Measurements from ENCODE around the gene DYNLRB1. TPM values are rescaled to one million over a fixed set of nuclear protein-coding genes. Genes with fewer than 3 reads are reported as not detected.

DYNLRB1 gene
- total RNA-seq, 1 experiment from 2014 or later, result 177 TPM

- Histone ChIP-seq H3K4me1 (ENCODE audit: insufficient read depth, low read length) (peaks cover 16% of the 10 kb centered on the region), H2AFZ (ENCODE audit: low read length) (no peak overlapping the region), H4K20me1 (ENCODE audit: low read length) (no peaks in the 10 kb centered on the region), H3K27me3 (ENCODE audit: low read length) (no peaks in the 10 kb centered on the region), H3K36me3 (ENCODE audit: low read depth, low read length) (peaks cover 28% of the 10 kb centered on the region), H3K4me2 (ENCODE audit: low read length) (no peak overlapping the region), H3K79me2 (ENCODE audit: low read length) (no peaks in the 10 kb centered on the region), H3K9ac (ENCODE audit: low read length) (no peak overlapping the region), H3K9me2 (replicated peaks; ENCODE audit: low read length) (no peaks in the 10 kb centered on the region), H3K27ac (ENCODE audit: low read length) (no peak overlapping the region), H3K4me3 (ENCODE audit: low read length) (no peak overlapping the region), H3F3A (ENCODE audit: low read length, unreplicated experiment) (no peaks in the 10 kb centered on the region), H3K9me3 (ENCODE audit: low read length) (no peaks in the 10 kb centered on the region)
- ATAC-seq (no peak), DNase-seq (no peak)
- ChIA-PET CTCF (no interaction called here), POLR2A (ENCODE audit: unreplicated experiment) (no interaction called here)
- BruUV-seq (replicated peaks), result no TSS peak
- TF ChIP-seq, protein P1, sequence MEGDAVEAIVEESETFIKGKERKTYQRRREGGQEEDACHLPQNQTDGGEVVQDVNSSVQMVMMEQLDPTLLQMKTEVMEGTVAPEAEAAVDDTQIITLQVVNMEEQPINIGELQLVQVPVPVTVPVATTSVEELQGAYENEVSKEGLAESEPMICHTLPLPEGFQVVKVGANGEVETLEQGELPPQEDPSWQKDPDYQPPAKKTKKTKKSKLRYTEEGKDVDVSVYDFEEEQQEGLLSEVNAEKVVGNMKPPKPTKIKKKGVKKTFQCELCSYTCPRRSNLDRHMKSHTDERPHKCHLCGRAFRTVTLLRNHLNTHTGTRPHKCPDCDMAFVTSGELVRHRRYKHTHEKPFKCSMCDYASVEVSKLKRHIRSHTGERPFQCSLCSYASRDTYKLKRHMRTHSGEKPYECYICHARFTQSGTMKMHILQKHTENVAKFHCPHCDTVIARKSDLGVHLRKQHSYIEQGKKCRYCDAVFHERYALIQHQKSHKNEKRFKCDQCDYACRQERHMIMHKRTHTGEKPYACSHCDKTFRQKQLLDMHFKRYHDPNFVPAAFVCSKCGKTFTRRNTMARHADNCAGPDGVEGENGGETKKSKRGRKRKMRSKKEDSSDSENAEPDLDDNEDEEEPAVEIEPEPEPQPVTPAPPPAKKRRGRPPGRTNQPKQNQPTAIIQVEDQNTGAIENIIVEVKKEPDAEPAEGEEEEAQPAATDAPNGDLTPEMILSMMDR (conservative IDR thresholded peaks at IDR 0.05; ENCODE audit: low read depth, low read length), result no peak
- TF ChIP-seq EZH2phosphoT487 (IDR thresholded peaks at IDR 0.05; ENCODE audit: borderline replicate concordance, low read length) (no peak), EZH2 (IDR thresholded peaks at IDR 0.05; ENCODE audit: low read length, unreplicated experiment) (no peak)
- intact Hi-C loops (cut with micrococcal nuclease), result no loop called here
Observed at GRCh38 chr20:34510575-34510974, 5.6 kb upstream of the DYNLRB1 start.

GRCh38 chr20:34511891-34512265 lies 4.3 kb upstream of the DYNLRB1 start:
- H3K9me3 ChIP-seq (ENCODE audit: low read length), result no peaks in the 10 kb centered on the region
- no peak overlapping the region for H3K27ac ChIP-seq (ENCODE audit: low read length)
- H4K20me1 ChIP-seq (ENCODE audit: low read length), result no peaks in the 10 kb centered on the region
- DNase-seq (no peak), ATAC-seq (no peak)
- peaks cover 4% of the 10 kb centered on the region for H3K79me2 ChIP-seq (ENCODE audit: low read length)
- H3K9me2 ChIP-seq (replicated peaks; ENCODE audit: low read length), result no peaks in the 10 kb centered on the region
- H3K4me2 ChIP-seq (ENCODE audit: low read length), result no peak overlapping the region
- ChIA-PET POLR2A (ENCODE audit: unreplicated experiment) (interaction anchor here (0.5 kb wide), 1 partner anchor 13 kb away, joined by 5 read pairs; no protein-coding TSS in a partner anchor), CTCF (no interaction called here)
- no TSS peak for BruUV-seq (replicated peaks)
- H3K4me3 ChIP-seq (ENCODE audit: low read length), result no peak overlapping the region
- intact Hi-C loops (cut with micrococcal nuclease), result no loop called here
- no peaks in the 10 kb centered on the region for H3K27me3 ChIP-seq (ENCODE audit: low read length)
- TF ChIP-seq EZH2phosphoT487 (IDR thresholded peaks at IDR 0.05; ENCODE audit: borderline replicate concordance, low read length), result no peak
- TF ChIP-seq, protein P1 (conservative IDR thresholded peaks at IDR 0.05; ENCODE audit: low read depth, low read length), result no peak
- TF ChIP-seq EZH2 (IDR thresholded peaks at IDR 0.05; ENCODE audit: low read length, unreplicated experiment), result no peak
- H2AFZ ChIP-seq (ENCODE audit: low read length), result no peak overlapping the region
- no peak overlapping the region for H3K9ac ChIP-seq (ENCODE audit: low read length)
- H3K36me3 ChIP-seq (ENCODE audit: low read depth, low read length), result peaks cover 20% of the 10 kb centered on the region
- H3F3A ChIP-seq (ENCODE audit: low read length, unreplicated experiment), result no peaks in the 10 kb centered on the region
- peaks cover 16% of the 10 kb centered on the region for H3K4me1 ChIP-seq (ENCODE audit: insufficient read depth, low read length)

GRCh38 chr20:34512266-34512954 lies 3.8 kb upstream of the DYNLRB1 start:
- Histone ChIP-seq H3K4me2 (ENCODE audit: low read length) (no peak overlapping the region), H3F3A (ENCODE audit: low read length, unreplicated experiment) (no peaks in the 10 kb centered on the region), H3K27ac (ENCODE audit: low read length) (peak overlapping the region; percentile 33), H3K36me3 (ENCODE audit: low read depth, low read length) (peaks cover 20% of the 10 kb centered on the region), H3K9me2 (replicated peaks; ENCODE audit: low read length) (no peaks in the 10 kb centered on the region), H3K9me3 (ENCODE audit: low read length) (no peaks in the 10 kb centered on the region), H3K4me1 (ENCODE audit: insufficient read depth, low read length) (peaks cover 16% of the 10 kb centered on the region), H3K79me2 (ENCODE audit: low read length) (peaks cover 10% of the 10 kb centered on the region), H2AFZ (ENCODE audit: low read length) (no peak overlapping the region), H4K20me1 (ENCODE audit: low read length) (no peaks in the 10 kb centered on the region), H3K9ac (ENCODE audit: low read length) (no peak overlapping the region), H3K27me3 (ENCODE audit: low read length) (no peaks in the 10 kb centered on the region), H3K4me3 (ENCODE audit: low read length) (no peak overlapping the region)
- ChIA-PET CTCF (no interaction called here), POLR2A (ENCODE audit: unreplicated experiment) (interaction anchor here (0.5 kb wide), 1 partner anchor 14 kb away, joined by 5 read pairs; no protein-coding TSS in a partner anchor)
- intact Hi-C loops (cut with micrococcal nuclease), result no loop called here
- no peak for DNase-seq
- no peak for ATAC-seq
- BruUV-seq (replicated peaks), result no TSS peak
- TF ChIP-seq EZH2phosphoT487 (IDR thresholded peaks at IDR 0.05; ENCODE audit: borderline replicate concordance, low read length) (no peak), EZH2 (IDR thresholded peaks at IDR 0.05; ENCODE audit: low read length, unreplicated experiment) (no peak)
- TF ChIP-seq, protein P1 (conservative IDR thresholded peaks at IDR 0.05; ENCODE audit: low read depth, low read length), result no peak
